Lower lobe of right lung (tissue), 2 donors: ENCODE measurements around the gene OCSTAMP. TPM values are rescaled to one million over a fixed set of nuclear protein-coding genes. Genes with fewer than 3 reads are reported as not detected.

Experiments used
- ATAC-seq, 2 donors: fragments of 200-7000 bp; cut with Tn5 transposase; one replicate each; pipeline ENCODE4 v1.9.1; 2020 to 2022; ENCODE audit warnings: mild to moderate bottlenecking in 2 of 2, moderate library complexity in 2 of 2
- DNase-seq: peaks from one replicate; pipeline ENCODE4 v3.0.0-alpha.2; 2020
- H3K27ac ChIP-seq: fragments of 200-600 bp; one replicate; pipeline ENCODE4 v1.8.0; 2022
- H3K27me3 ChIP-seq: fragments of 200-600 bp; one replicate; pipeline ENCODE4 v1.8.0; 2022; ENCODE audit warnings: low read depth
- H3K36me3 ChIP-seq: fragments of 200-600 bp; one replicate; pipeline ENCODE4 v1.8.0; 2022; ENCODE audit warnings: mild to moderate bottlenecking
- H3K4me1 ChIP-seq: fragments of 200-600 bp; one replicate; pipeline ENCODE4 v1.8.0; 2022
- H3K4me3 ChIP-seq: fragments of 200-600 bp; one replicate; pipeline ENCODE4 v1.8.0; 2022; ENCODE audit warnings: mild to moderate bottlenecking
- H3K9me3 ChIP-seq: fragments of 200-600 bp; one replicate; pipeline ENCODE4 v1.8.0; 2022
- CTCF ChIP-seq: fragments of 200-600 bp; IDR thresholded peaks from one replicate; pipeline ENCODE4 v1.8.0; 2022; ENCODE audit warnings: antibody characterized with exemption, mild to moderate bottlenecking
- intact Hi-C: fragments of 100-400 bp; cut with DNase I; formaldehyde crosslinking; loops from one replicate; pipeline ENCODE4 v1.11.0; 2022
- total RNA-seq: library from RNA; stranded (reverse); fragmentation: NEBNext Ultra II Directional; extraction: Animal tissue kit (Norgen Biotek cat#: 25700); gene quantifications from one replicate; pipeline ENCODE4 v1.2.1, GENCODE V29; 2021
- donor health status: DM: no; HTN: yes; CAD: no; lungs with severe emphysema.

The OCSTAMP gene
- total RNA-seq, 1 donor from 2014 or later = not detected

GRCh38 chr20:46568570-46569129 is 18.2 kb upstream of the OCSTAMP start:
- Histone ChIP-seq H3K4me3 (no peak overlapping the region), H3K27me3 (peaks cover 11% of the 10 kb centered on the region), H3K36me3 (no peaks in the 10 kb centered on the region), H3K9me3 (no peaks in the 10 kb centered on the region), H3K27ac (no peak overlapping the region), H3K4me1 (no peaks in the 10 kb centered on the region)
- intact Hi-C loops = no loop called here
- DNase-seq (peak; percentile 79), ATAC-seq (peak; percentile 50 to 57)
- TF ChIP-seq CTCF = no peak

GRCh38 chr20:46566125-46566524 is 15.7 kb upstream of the OCSTAMP start:
- DNase-seq (no peak), ATAC-seq (no peak)
- Histone ChIP-seq H3K27me3 (peaks cover 11% of the 10 kb centered on the region), H3K36me3 (no peaks in the 10 kb centered on the region), H3K9me3 (no peaks in the 10 kb centered on the region), H3K27ac (no peak overlapping the region), H3K4me1 (peaks cover 7% of the 10 kb centered on the region), H3K4me3 (no peak overlapping the region)
- TF ChIP-seq CTCF = no peak
- intact Hi-C loops = no loop called here

- Histone ChIP-seq H3K36me3 (no peaks in the 10 kb centered on the region), H3K27ac (no peak overlapping the region), H3K4me1 (peaks cover 7% of the 10 kb centered on the region), H3K9me3 (no peaks in the 10 kb centered on the region), H3K27me3 (peaks cover 11% of the 10 kb centered on the region), H3K4me3 (no peak overlapping the region)
- DNase-seq (no peak), ATAC-seq (no peak)
- intact Hi-C loops = no loop called here
- TF ChIP-seq CTCF = no peak
Observed at GRCh38 chr20:46564241-46564957, 13.9 kb upstream of the OCSTAMP start.

GRCh38 chr20:46563860-46564221 is 13.4 kb upstream of the OCSTAMP start:
- H3K27ac ChIP-seq = no peak overlapping the region
- no peak for TF ChIP-seq CTCF
- H3K4me1 ChIP-seq = peaks cover 7% of the 10 kb centered on the region
- H3K27me3 ChIP-seq = peaks cover 11% of the 10 kb centered on the region
- H3K9me3 ChIP-seq = no peaks in the 10 kb centered on the region
- DNase-seq (no peak), ATAC-seq (no peak)
- intact Hi-C loops = no loop called here
- no peaks in the 10 kb centered on the region for H3K36me3 ChIP-seq
- no peak overlapping the region for H3K4me3 ChIP-seq

- TF ChIP-seq CTCF = no peak
- peaks cover 11% of the 10 kb centered on the region for H3K27me3 ChIP-seq
- no peaks in the 10 kb centered on the region for H3K36me3 ChIP-seq
- peaks cover 7% of the 10 kb centered on the region for H3K4me1 ChIP-seq
- H3K9me3 ChIP-seq = no peaks in the 10 kb centered on the region
- H3K27ac ChIP-seq = no peak overlapping the region
- no peak overlapping the region for H3K4me3 ChIP-seq
- DNase-seq = no peak
- ATAC-seq = no peak
- intact Hi-C loops = no loop called here
Observed at GRCh38 chr20:46563170-46563859, 12.9 kb upstream of the OCSTAMP start.
